Endothelial cell of umbilical vein (primary cell): ENCODE measurements around the gene RTN4. TPM values are rescaled to one million over a fixed set of nuclear protein-coding genes. Genes with fewer than 3 reads are reported as not detected.

Experiments used
- BruUV-seq: library from RNA; stranded (reverse); fragments of 400-500 nt; replicated peaks from 2 replicates; lab custom pipeline; 2021; lab: Mats Ljungman, UMichigan
- CTCF ChIA-PET: fragments of 300-600, 350-600 bp; sonication (Branson Sonifier 250); formaldehyde crosslinking; loops from one replicate; lab custom pipeline; 2021; ENCODE audit warnings: antibody characterized with exemption, inconsistent platforms; lab: Charles Lee
- POLR2A ChIA-PET: fragments of 300-600, 350-600 bp; sonication (Branson Sonifier 250); formaldehyde crosslinking; loops from one replicate; lab custom pipeline; 2021; ENCODE audit warnings: antibody characterized with exemption, inconsistent platforms; lab: Charles Lee
- DNase-seq: peaks from one replicate; pipeline ENCODE4 v3.0.0-alpha.2; 2011; ENCODE audit warnings: low read depth, low spot score
- FAIRE-seq: peaks from 2 replicates; lab custom pipeline; 2011; peaks lifted over from hg19 to GRCh38; lab: Jason Lieb, UNC
- H2AFZ ChIP-seq: 2 replicates; pipeline ENCODE4 v1.6.0; 2012; ENCODE audit warnings: low read depth, low read length, control low read depth, inconsistent platforms
- H3K27ac ChIP-seq: 2 replicates; pipeline ENCODE4 v1.5.1; 2011; ENCODE audit warnings: low read depth, mild to moderate bottlenecking, control low read depth, low read length, moderate library complexity; ENCODE audit not compliant: insufficient read depth
- H3K27me3 ChIP-seq, 2 experiments: 2 replicates each; pipeline versions ENCODE4 v1.6.0 to v1.6.1; 2011; ENCODE audit warnings: low read length in 2 of 2, mixed read lengths in 1 of 2; ENCODE audit not compliant: control insufficient read depth in 2 of 2, insufficient read depth in 2 of 2
- H3K36me3 ChIP-seq, 2 experiments: 2 replicates in 1 of 2; 3 replicates in 1 of 2; pipeline ENCODE4 v1.5.1; 2011; ENCODE audit warnings: low read length in 2 of 2, mild to moderate bottlenecking in 1 of 2, moderate library complexity in 1 of 2; ENCODE audit not compliant: control insufficient read depth in 2 of 2, insufficient read depth in 2 of 2; ENCODE audit errors: extremely low read depth in 1 of 2
- H3K4me1 ChIP-seq: 3 replicates; pipeline ENCODE4 v1.5.1; 2011; ENCODE audit warnings: mild to moderate bottlenecking, low read length; ENCODE audit not compliant: control insufficient read depth, insufficient read depth; ENCODE audit errors: extremely low read depth
- H3K4me2 ChIP-seq: 2 replicates; pipeline ENCODE4 v1.6.1; 2011; ENCODE audit warnings: low read length, control low read depth, mixed read lengths; ENCODE audit not compliant: insufficient read depth
- H3K4me3 ChIP-seq, 3 experiments: fragments of 200-600 bp in 1 of 3; sonication (generic), shearing (Covaris generic) in 1 of 3; replicated peaks in 1 of 3; 2 replicates each; pipeline ENCODE4 v1.5.1; 2011 to 2016; ENCODE audit warnings: control low read depth in 3 of 3, low read length in 3 of 3, mild to moderate bottlenecking in 2 of 3, inconsistent platforms in 1 of 3, low read depth in 1 of 3, moderate library complexity in 1 of 3; ENCODE audit not compliant: insufficient read depth in 1 of 3
- H3K79me2 ChIP-seq: 2 replicates; pipeline ENCODE4 v1.6.0; 2012; ENCODE audit warnings: low read length, inconsistent platforms; ENCODE audit not compliant: control insufficient read depth, insufficient read depth
- H3K9ac ChIP-seq: replicated peaks from 2 replicates; pipeline ENCODE3; 2011; ENCODE audit warnings: low read length, control low read depth; ENCODE audit not compliant: insufficient read depth; ENCODE audit errors: extremely low read depth
- H3K9me1 ChIP-seq: replicated peaks from 3 replicates; pipeline ENCODE4 v1.6.0; 2011; ENCODE audit warnings: mild to moderate bottlenecking, low read length; ENCODE audit not compliant: control insufficient read depth, insufficient read depth; ENCODE audit errors: extremely low read depth
- H3K9me3 ChIP-seq: replicated peaks from 2 replicates; pipeline ENCODE4 v1.5.1; 2012; ENCODE audit warnings: low read length, inconsistent platforms; ENCODE audit not compliant: control insufficient read depth, insufficient read depth
- H4K20me1 ChIP-seq: replicated peaks from 2 replicates; pipeline ENCODE3; 2011; ENCODE audit warnings: mild to moderate bottlenecking, low read length; ENCODE audit not compliant: control insufficient read depth, insufficient read depth; ENCODE audit errors: extremely low read depth
- CTCF ChIP-seq, 2 donors: IDR thresholded peaks; 1 replicate in 1 of 2; 2 replicates in 1 of 2; pipeline ENCODE4 v1.5.1; 2011; ENCODE audit warnings: low read length in 2 of 2, mild to moderate bottlenecking in 2 of 2, moderate library complexity in 2 of 2, control low read depth in 1 of 2, inconsistent platforms in 1 of 2, low read depth in 1 of 2; ENCODE audit not compliant: insufficient read depth in 1 of 2; ENCODE audit errors: extremely low read depth in 1 of 2
- EZH2 ChIP-seq: IDR thresholded peaks from 2 replicates; pipeline ENCODE4 v1.6.1; 2012; ENCODE audit warnings: borderline replicate concordance, low read depth, mild to moderate bottlenecking, moderate library complexity, low read length, inconsistent platforms; ENCODE audit not compliant: severe bottlenecking
- FOS ChIP-seq: IDR thresholded peaks from 2 replicates; pipeline ENCODE4 v1.6.1; 2011; ENCODE audit warnings: mild to moderate bottlenecking, low read length, moderate library complexity, borderline replicate concordance; ENCODE audit not compliant: insufficient read depth
- JUN ChIP-seq: IDR thresholded peaks from 2 replicates; pipeline ENCODE4 v1.6.1; 2011; ENCODE audit warnings: borderline replicate concordance, low read depth; ENCODE audit not compliant: insufficient read length, insufficient read depth
- MAX ChIP-seq: IDR thresholded peaks from 2 replicates; pipeline ENCODE4 v1.6.1; 2011; ENCODE audit not compliant: insufficient read depth, insufficient read length
- MYC ChIP-seq: IDR thresholded peaks from one replicate; pipeline ENCODE4 v1.6.1; 2011; ENCODE audit warnings: mild to moderate bottlenecking, low read depth, low read length
- dilution Hi-C: fragments of 300-500 bp; cut with MboI; formaldehyde crosslinking; loops from one replicate; pipeline ENCODE4 v1.15.0; 2019; ENCODE audit warnings: low sequenced_read_pairs; ENCODE audit not compliant: extremely low pct_ligation_motif_present
- intact Hi-C: fragments of 100-400 bp; cut with micrococcal nuclease; formaldehyde crosslinking; loops from one replicate; pipeline ENCODE4 v1.10.0; 2022
- polyA plus RNA-seq, 4 experiments: library from polyadenylated mRNA; depleted of rRNA in 3 of 4; stranded (reverse) in 3 of 4; unstranded in 1 of 4; fragments of >200 nt; gene quantifications; 2 replicates each; pipeline versions ENCODE4 v1.2.1 to v1.2.3, GENCODE V29; 2011 to 2012; ENCODE audit warnings: missing spikeins in 1 of 4
- total RNA-seq: library from RNA; stranded (reverse); gene quantifications from 2 replicates; pipeline ENCODE4 v1.2.3, GENCODE V29; 2021

Gene RTN4
- total and polyA plus RNA-seq, 2 donors (not counting 3 experiments of a cell fraction or from before 2014, with no cell fraction given) = 253 to 486 TPM

- no peak for DNase-seq
- no peaks in the 10 kb centered on the region for H3K9me1 ChIP-seq
- H3K79me2 ChIP-seq = no peaks in the 10 kb centered on the region
- TF ChIP-seq FOS = no peak
- H2AFZ ChIP-seq = no peak overlapping the region
- H3K9me3 ChIP-seq = no peaks in the 10 kb centered on the region
- no peak overlapping the region for H3K9ac ChIP-seq
- ChIA-PET CTCF (interaction anchor here (1.1 kb wide), 2 partner anchors 13 to 16 kb away, joined by 3 read pairs; no protein-coding TSS in a partner anchor), POLR2A (no interaction called here)
- BruUV-seq = no TSS peak
- no peak overlapping the region for H3K4me2 ChIP-seq
- no peak for FAIRE-seq
- dilution Hi-C loops (no loop called here), intact Hi-C loops (no loop called here)
- peaks cover 3 to 8% of the 10 kb centered on the region in 2 experiments for H3K27me3 ChIP-seq
- no peaks in the 10 kb centered on the region for H3K36me3 ChIP-seq
- H3K4me3 ChIP-seq = no peak overlapping the region
- no peaks in the 10 kb centered on the region for H4K20me1 ChIP-seq
- no peak overlapping the region for H3K27ac ChIP-seq
- H3K4me1 ChIP-seq = no peaks in the 10 kb centered on the region
Measured at GRCh38 chr2:54940723-54941122, 109.5 kb downstream of the RTN4 start.

GRCh38 chr2:54939446-54940118 is 110.7 kb downstream of the RTN4 start:
- Histone ChIP-seq H3K9ac (no peak overlapping the region), H4K20me1 (no peaks in the 10 kb centered on the region), H3K4me2 (no peak overlapping the region), H3K4me1 (no peaks in the 10 kb centered on the region), H3K4me3 (no peak overlapping the region), H2AFZ (no peak overlapping the region), H3K79me2 (no peaks in the 10 kb centered on the region), H3K27ac (no peak overlapping the region), H3K9me3 (no peaks in the 10 kb centered on the region), H3K9me1 (no peaks in the 10 kb centered on the region), H3K27me3 (peaks cover 6 to 8% of the 10 kb centered on the region in 2 experiments), H3K36me3 (no peaks in the 10 kb centered on the region)
- TF ChIP-seq MAX = no peak
- TF ChIP-seq MYC = no peak
- no peak for TF ChIP-seq EZH2
- no peak for TF ChIP-seq JUN
- no peak for TF ChIP-seq CTCF (IDR thresholded peaks at IDR 0.05; ENCODE audit: extremely low read depth in 1 of 2, insufficient read depth in 1 of 2, low read depth in 1 of 2, low read length in 2 of 2)
- intact Hi-C loops (no loop called here), dilution Hi-C loops (no loop called here)
- BruUV-seq = no TSS peak
- no peak for FAIRE-seq
- CTCF ChIA-PET = no interaction called here
- POLR2A ChIA-PET = no interaction called here
- DNase-seq = no peak
